SK-N-SH (cell line): ENCODE measurements around the gene CELF4.

Source experiments
- CTCF ChIP-seq: fragments of 200-600 bp; sonication (generic); IDR thresholded peaks from 2 replicates; pipeline ENCODE4 v1.6.1; 2017; ENCODE audit warnings: antibody characterized with exemption, mild to moderate bottlenecking, moderate library complexity
- ELF1 ChIP-seq: IDR thresholded peaks from 2 replicates; pipeline ENCODE4 v1.4.0; 2012
- MAX ChIP-seq: IDR thresholded peaks from 2 replicates; pipeline ENCODE4 v1.4.0; 2012; ENCODE audit warnings: low read depth
- MXI1 ChIP-seq: IDR thresholded peaks from 2 replicates; pipeline ENCODE4 v1.6.1; 2012; ENCODE audit warnings: mild to moderate bottlenecking, low read depth, low read length, improper control_type of control experiment
- POLR2AphosphoS5 ChIP-seq: IDR thresholded peaks from 2 replicates; pipeline ENCODE4 v1.6.1; 2012; ENCODE audit warnings: low read depth, low read length
- RAD21 ChIP-seq: IDR thresholded peaks from 2 replicates; pipeline ENCODE4 v1.6.1; 2012; ENCODE audit warnings: mild to moderate bottlenecking, low read length
- TAF1 ChIP-seq: IDR thresholded peaks from 2 replicates; pipeline ENCODE4 v1.6.1; 2012; ENCODE audit warnings: low read depth, mild to moderate bottlenecking, low read length, moderate library complexity, borderline replicate concordance
- USF1 ChIP-seq: IDR thresholded peaks from 2 replicates; pipeline ENCODE4 v1.4.0; 2012; ENCODE audit warnings: low read depth, borderline replicate concordance
- YY1 ChIP-seq: IDR thresholded peaks from 2 replicates; pipeline ENCODE4 v1.4.0; 2012; ENCODE audit warnings: low read depth, mild to moderate bottlenecking
- TF ChIP-seq, protein P1 (sequence below): IDR thresholded peaks from 2 replicates; pipeline ENCODE4 v1.6.1; 2012; ENCODE audit warnings: mild to moderate bottlenecking, low read depth, low read length, moderate library complexity

GRCh38 chr18:37274309-37275236 is 291.0 kb downstream of the CELF4 start:
- TF ChIP-seq CTCF = no peak
- TF ChIP-seq RAD21 = no peak
- TF ChIP-seq POLR2AphosphoS5 = no peak
- no peak for TF ChIP-seq MAX
- no peak for TF ChIP-seq TAF1
- no peak for TF ChIP-seq ELF1
- TF ChIP-seq YY1 = no peak
- TF ChIP-seq, protein P1, sequence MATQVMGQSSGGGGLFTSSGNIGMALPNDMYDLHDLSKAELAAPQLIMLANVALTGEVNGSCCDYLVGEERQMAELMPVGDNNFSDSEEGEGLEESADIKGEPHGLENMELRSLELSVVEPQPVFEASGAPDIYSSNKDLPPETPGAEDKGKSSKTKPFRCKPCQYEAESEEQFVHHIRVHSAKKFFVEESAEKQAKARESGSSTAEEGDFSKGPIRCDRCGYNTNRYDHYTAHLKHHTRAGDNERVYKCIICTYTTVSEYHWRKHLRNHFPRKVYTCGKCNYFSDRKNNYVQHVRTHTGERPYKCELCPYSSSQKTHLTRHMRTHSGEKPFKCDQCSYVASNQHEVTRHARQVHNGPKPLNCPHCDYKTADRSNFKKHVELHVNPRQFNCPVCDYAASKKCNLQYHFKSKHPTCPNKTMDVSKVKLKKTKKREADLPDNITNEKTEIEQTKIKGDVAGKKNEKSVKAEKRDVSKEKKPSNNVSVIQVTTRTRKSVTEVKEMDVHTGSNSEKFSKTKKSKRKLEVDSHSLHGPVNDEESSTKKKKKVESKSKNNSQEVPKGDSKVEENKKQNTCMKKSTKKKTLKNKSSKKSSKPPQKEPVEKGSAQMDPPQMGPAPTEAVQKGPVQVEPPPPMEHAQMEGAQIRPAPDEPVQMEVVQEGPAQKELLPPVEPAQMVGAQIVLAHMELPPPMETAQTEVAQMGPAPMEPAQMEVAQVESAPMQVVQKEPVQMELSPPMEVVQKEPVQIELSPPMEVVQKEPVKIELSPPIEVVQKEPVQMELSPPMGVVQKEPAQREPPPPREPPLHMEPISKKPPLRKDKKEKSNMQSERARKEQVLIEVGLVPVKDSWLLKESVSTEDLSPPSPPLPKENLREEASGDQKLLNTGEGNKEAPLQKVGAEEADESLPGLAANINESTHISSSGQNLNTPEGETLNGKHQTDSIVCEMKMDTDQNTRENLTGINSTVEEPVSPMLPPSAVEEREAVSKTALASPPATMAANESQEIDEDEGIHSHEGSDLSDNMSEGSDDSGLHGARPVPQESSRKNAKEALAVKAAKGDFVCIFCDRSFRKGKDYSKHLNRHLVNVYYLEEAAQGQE = no peak
- TF ChIP-seq USF1 = no peak
- TF ChIP-seq MXI1 = no peak
